Stimulated activated CD4-positive, alpha-beta T cell treated with anti-CD3 and anti-CD28 coated beads, Interleukin-15, amount 100 ng/mL, for 24 hours (primary cell): ENCODE results near the gene ODC1.
"Not testable (repeated sequence)": the region's sequence is repeated elsewhere in the genome, so short reads cannot be mapped to it uniquely, and the experiment has no call there.

Source experiments
- DNase-seq: peaks from one replicate; pipeline ENCODE4 v3.0.0-alpha.2; 2020

The ODC1 gene

DNA sequence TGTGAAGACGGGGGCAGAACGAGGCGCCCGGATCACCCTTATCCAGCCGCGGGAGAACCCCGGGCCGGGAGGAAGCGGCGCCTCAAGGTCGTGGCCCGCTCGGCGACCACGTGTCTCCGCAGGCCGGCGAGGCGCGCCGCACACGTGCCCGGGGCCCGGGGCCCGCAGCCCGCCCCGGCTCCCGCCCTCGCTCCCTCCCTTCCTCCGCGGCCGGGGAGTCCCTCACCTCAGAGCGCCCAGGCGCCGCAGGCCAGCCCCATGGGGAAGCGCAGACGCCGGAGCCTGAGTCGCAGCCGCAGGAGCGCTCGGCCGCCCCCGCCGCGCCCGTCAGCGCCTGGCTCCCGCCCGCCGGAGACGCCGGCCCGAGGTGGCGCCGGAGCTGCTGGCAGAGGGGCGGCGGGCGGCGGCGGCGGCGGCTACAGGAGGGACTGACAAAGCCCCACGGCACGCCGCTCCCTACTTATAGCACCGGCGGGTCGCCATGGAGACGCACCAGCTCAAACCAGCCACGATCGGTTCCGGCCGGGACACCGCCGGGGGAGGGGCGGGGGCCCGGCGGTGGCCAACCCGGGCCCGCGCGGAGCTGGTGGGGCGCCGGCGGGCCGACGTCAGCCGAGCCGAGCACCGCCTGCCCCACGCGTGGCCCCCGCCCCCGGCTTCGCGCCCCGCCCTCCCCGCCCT is at the start of gene ODC1:
TSS of gene ODC1 (minus strand) at position 433 of the 681 bp plus-strand sequence. CDS start 3,295 bp downstream, outside the sequence.
- peak; percentile 99 for DNase-seq

DNA sequence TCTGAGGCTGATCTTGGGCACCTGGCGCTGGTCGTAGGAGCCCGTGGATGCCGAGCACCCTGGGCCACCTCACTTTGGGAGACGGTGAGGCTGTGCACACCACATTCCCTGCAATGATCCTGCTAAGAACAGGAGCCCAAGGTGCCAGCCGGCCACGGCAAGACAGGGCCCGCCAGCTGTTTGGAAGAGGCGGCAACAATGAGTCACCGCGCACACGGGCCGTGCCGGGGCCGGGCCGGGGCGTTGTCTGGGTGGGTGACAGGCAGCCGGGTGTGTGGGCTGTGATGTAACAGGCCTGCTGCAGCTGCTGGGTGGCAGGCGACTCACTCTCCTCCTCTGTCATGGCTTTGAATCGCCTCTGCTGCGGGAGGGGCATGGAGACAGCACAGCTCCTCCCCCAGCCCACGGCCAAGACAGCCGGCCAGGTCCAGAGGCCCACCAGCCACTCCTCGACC is 49.7 kb upstream of the ODC1 start:
- peak; percentile 71 for DNase-seq

DNA sequence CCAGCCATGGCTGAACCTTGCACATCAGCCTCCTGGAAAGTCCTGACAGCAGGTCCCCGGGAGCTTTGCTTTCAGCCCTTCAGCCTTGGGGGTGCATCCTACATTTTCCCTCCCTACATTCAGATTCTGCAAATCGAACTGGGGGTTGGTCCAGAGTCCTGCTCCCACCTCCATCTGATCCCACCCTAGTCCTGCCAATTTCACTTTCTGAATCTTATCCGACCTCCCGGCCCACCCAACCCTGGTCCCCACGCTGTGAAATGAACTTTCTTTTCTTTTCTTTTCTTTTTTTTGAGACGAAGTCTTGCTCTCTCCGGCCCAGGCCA is 47.8 kb upstream of the ODC1 start:
- DNase-seq = no peak

DNA sequence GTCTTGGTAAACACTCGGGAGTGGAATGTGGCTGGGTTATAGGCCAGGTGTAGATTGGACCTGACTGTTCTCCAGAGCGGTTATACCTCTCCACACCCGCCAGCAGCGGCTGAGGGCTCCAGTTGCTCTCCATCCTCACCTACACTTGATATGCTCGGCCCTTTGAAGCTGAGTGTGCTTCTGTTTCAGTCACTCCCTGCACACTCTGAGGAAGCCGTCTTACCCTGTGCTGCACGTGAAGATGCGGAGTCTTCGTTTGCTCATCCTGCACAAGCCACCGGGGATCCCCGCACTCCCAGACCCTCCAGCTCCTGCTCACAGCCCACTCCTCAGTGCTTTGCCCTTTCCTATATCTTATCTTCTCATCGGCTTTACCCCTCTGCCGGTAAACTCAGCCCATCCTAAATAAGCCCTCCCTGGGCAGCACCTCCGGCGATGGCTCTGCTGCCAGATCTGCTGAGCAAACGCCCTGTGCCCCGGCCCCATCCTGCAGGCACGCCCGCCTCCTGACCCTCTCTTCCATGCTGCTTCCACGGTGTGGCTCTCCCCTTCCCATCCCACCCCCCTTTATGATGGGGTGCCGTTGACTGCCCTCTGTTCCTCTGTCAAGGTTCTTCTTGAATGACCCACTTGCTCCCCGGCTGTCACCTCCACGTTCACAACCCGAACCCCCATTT is 47.3 kb upstream of the ODC1 start:
- no peak for DNase-seq

DNA sequence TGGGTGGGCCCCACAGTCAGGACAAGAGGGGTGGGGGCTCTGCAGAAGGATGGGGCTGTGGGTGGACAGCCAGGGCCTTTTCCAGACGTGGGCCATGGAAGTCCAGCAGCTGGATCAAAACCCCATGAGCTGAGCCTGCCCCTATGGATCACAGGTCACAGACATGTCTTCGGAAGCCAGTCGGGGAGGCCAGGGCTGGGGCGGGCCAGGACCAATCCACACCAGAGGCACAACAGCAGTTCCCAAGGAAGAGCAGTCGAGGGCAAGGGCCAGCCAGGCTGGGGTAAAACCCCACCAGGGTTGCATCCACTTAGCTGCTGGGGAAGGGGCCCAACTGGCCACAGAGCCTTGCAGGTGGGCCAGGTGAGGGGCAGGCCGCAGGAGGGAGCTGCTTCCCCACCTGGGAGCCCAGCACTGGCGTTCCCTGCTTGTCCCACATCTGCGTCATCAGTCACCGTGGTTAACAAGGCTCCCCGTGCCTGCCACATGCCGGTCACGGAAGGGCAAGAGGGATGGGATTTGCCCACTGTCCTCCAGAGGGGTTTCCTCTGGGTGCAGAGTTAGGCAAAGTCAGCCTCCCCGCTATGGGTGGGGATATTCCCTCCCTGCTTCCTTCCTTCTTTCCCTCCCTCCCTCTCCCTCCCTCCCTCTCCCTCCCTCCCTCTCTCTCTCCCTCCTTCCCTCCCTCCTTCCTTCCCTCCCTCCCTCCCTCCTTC is 46.4 kb upstream of the ODC1 start:
- DNase-seq = no peak

DNA sequence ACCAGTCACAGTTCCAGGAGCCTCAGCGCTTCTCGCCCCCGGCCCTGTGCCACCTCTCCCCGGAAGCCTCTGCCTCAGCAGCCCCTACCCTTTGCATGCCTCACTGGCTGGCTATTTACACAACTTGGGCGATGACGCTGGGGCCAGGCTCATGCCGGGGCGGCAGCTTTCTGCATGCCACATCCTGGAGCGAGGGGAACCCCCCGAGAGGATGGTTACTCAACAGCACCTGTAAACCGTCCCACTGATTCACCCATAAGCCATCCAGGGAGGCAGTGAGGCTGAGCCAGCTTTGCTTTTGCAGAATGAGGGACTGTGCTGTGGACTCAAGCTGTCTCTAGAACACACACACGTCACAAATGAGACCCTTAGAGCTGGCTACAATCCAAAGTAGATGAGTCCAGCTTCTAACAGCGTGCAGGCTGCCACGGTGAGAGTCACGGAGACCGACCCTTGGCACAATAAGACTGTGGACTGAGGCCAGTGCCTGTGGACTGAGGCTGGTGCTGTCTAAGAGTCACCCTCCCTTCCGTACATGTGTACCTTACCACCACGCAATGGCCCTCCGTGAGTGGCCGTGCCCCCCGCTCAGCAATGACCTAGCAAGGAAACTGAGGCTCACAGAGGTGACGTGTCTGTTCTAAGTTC is 45.6 kb upstream of the ODC1 start:
- DNase-seq = peak; percentile 87

DNA sequence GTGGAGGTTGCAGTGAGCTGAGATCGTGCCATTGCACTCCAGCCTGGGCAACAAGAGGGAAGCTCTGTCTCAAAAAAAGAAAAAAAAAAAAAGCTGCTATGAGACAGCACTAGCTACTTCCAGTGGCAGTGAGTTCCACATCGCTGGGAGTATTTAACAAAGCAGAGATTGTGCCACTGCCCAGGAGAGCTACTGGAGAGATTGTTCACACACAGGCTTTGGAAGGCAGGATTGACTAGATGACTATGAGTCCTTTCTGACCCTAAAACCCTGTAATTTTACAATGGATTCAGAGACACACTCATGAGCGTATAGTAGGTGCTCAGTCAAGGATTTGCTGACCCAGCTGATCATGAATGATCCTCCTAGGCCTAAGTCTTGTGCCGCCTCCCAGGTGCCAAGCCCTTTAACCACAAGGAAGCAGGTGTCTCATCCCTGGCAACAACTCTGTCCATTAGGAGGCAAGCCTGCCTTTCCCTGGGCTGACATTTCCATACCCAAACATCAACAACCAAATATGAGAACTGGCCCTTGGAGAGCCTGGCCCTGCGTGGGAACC is 45.0 kb upstream of the ODC1 start:
- no peak for DNase-seq

DNA sequence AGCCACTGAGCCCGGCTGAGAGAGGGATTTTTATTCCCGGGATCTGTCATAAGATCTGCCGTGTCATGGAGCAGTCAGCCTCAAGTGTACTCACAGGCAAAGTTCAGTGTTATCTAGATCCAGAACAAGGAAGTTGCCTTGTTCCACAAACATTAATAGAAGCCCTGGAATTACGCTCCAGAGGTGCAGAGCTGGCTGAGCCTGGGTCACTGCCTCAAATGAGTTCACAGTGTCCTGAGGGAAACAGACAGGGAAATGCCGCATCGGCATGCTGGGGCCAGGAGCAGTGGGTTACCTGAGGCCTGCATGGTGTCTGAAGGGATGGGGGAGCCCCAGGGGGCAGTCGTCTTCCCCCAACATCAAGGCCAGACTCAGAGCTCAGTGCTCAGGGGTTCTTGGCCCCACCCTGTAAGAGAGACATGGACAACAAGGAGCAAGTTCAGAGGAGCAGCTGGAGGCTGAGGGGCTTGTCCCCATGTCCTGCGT is 42.7 kb upstream of the ODC1 start:
- DNase-seq = no peak

DNA sequence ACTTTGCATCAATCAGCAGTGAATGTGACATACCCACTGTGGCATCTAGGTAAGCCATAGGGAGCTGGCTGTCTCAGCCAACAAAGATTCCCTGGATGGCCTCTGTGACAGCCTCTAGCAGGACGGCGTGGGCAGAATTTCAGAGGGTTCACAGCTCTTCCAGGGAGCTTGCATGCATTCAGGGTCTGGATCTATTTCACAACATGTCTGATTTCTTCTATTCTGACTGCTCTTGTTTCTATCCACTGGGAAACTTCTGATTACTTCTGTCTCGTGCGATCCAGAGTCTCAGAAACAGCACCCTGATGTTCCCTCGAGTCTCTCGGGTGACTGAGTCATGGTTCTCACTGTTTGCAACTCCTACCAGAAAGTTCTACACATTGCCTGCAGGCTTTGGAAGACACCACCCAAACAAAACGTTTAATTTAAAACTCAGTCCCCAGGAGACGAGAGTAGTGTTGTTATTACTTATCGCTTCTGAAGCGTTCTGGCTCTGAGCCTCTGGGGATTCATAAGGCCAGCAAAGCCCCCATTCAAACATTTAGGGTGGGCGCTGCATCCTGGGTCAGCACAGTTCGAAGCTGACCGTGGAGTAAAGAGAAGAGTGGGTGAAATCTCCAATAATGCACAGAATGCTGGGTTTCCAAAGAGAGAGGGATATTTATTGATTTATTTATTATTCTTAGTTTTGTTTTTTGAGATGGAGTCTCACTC is 41.9 kb upstream of the ODC1 start:
- DNase-seq = no peak

DNA sequence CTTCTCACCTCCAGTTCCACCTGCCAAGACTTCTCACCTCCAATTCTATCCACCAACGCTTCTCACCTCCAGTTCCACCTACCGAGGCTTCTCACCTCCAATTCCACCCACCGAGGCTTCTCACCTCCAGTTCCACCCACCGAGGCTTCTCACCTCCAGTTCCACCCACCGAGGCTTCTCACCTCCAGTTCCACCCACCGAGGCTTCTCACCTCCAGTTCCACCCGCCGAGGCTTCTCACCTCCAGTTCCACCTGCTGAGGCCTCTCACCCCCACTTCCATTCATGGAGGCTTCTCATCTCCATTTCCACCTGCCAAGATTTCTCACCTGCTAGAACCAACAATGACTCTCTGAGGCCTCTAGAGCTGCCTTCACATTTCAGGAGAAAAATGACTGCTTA is 40.0 kb upstream of the ODC1 start:
- not testable (repeated sequence) for DNase-seq

DNA sequence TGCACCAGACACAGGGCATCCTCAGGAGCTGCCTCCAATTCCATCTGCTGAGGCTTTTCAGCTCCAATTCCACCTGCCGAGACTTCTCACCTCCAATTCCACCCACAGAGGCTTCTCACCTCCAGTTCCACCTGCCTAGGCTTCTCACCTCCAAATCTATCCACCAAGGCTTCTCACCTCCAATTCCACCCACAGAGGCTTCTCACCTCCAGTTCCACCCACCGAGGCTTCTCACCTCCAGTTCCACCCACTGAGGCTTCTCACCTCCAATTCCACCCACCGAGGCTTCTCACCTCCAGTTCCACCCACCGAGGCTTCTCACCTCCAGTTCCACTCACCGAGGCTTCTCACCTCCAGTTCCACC is 39.6 kb upstream of the ODC1 start:
- not testable (repeated sequence) for DNase-seq

DNA sequence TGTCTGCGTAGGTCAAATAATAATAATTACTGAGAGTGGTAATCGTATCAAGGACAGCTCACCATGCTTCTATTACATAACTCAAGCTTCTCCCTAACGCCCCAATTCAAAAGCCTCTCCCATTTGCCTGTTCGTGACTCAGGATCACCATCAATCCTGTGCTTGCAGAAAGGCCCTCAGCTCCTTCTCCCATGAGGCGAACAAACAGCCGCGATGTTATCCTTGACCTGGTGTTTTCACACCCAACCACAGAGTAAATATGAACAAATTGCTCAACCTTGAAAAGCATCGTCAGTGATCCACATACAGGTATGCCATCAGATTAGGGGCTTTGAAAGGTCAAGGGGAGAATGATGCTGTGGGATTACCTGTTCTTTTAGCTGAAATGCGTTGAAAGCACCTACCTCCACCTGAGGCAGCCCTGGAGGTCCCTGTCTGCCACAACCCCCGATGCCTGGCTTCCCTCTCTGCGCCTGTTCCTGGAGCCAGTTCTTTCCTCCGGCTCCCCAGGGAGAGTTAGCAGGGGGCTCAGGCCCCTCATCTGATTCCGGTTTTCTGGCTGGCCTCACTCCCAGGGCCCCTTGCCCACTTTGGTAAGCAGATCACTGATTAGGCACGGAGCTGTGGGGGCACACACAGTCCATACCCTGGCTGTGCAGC is 39.1 kb upstream of the ODC1 start:
- DNase-seq = no peak

DNA sequence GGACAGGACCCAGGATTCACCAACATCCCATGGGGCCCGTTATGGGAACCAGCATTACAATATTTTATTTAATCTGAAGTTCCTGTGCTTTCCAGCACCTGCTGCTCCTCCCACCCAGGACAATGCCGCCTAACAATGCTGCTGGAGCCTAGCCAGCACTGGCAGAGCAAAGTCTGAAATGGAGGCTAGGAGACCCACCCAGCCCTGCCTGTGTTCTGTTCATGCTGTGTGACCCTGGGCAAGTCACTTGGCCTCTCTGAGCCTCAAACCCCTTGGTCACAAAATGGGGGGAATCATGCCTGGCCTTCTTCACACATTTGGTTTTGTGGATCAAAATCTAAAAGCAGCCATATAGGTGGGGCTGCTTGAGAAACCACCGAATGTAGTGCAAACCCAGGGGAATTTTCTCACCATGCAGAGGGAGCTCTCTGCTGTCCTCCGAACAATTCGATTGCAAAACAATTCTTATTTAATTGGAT is 38.5 kb upstream of the ODC1 start:
- no peak for DNase-seq

DNA sequence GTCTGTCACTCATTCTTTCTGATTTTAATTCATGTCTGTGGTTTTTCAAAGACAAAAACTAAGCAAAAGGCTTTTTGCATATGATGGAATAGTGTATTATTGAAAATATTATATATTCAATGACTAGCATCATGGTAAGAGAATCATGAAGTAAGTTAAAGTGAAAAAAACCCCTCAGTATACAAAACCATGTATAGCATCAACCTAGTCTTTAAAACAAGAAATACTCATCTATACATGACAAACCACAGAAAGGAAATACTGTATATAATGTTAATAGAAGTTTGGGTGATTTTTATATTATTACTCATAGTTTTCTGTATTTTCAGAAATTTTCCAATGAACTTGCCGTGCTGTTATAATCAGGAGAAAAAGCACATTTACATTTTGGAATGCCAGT is 38.0 kb upstream of the ODC1 start:
- no peak for DNase-seq

DNA sequence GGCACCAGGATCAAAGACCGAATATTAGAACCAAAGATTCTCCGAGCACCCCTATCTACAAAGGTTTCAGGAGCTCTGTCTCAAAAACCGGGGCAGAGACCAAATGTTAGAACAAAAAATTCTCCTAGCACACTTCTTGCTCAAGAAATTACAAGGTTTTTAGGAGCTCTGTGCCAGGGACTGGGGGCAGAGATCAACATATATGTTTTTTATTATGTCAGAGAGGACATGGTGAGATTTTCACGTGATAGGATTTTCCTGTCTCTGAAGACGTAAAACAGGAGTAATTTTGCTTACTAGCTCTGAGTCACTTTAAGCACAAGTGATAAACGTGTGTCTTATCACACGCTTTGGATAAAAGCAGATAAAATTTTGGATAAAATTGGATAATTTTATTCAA is 34.8 kb upstream of the ODC1 start:
- no peak for DNase-seq

DNA sequence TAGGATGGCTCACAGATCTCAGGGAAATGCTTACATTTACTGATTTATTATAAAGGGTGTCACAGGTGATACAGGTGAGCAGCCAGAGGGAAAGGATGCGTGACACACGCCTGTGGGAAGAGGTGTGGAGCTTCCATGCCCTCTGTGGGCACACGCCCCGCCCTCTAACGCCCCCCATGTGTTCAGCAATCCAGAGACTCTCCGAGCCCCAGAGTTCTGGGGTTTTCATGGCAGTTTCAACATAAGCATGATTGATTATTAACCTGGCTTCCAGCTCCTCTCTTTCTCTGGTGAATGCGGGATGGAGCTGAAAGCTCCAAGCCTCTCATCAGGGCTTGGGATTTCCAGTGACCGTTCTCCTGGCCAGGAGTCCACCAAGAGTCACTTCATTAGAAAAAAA is 34.3 kb upstream of the ODC1 start:
- no peak for DNase-seq

DNA sequence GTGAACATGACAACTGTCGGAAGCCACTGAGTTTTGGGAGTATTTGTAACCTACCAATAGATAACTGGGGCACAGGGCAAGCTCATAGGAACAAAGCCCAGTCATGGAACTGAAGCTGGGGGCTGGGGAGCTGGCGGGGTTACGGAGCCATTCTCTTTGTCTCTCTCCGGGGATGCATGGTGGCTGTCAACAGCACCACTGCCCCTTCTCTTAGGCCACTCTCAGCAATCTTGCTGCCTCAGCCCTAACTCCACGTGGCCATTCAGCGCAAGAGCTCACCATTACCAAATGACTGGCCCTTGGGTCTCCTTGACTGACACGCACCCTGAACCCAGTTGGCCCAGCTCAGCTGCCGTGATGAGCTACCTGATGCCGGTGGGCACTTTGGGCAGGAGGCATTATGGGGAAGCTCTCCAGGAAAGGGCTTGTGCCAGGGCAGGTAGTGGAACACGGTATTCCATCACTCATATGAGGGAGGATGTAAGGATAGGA is 33.6 kb upstream of the ODC1 start:
- DNase-seq = no peak

DNA sequence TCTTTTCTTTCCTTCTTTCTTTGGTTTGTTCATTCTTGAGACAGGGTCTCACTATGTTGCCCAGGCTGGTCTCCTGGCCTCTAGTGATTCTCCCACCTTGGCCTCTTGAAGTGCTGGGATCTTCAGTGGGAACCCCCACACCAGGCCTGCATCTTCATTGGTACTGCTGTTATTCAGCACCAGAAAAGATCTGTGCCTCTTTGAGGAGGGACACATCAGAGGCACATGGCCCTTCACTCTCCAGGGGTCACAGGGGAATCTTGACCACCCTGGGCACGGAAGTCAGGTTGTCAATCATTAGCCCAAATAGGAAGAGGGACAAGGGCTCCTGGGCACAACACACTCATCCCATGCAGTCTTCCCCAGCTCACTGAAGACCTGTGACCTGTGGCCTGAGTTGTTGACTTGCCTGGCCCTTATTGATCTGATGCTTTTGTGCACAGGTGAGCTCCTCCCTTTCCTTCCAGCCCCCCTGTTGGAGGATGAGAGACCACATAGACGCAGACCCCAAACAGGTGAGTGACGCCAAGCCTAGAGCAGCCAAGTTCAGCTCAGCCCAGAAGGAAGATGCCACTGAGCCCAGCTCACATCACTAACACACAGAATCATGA is 33.0 kb upstream of the ODC1 start:
- no peak for DNase-seq

DNA sequence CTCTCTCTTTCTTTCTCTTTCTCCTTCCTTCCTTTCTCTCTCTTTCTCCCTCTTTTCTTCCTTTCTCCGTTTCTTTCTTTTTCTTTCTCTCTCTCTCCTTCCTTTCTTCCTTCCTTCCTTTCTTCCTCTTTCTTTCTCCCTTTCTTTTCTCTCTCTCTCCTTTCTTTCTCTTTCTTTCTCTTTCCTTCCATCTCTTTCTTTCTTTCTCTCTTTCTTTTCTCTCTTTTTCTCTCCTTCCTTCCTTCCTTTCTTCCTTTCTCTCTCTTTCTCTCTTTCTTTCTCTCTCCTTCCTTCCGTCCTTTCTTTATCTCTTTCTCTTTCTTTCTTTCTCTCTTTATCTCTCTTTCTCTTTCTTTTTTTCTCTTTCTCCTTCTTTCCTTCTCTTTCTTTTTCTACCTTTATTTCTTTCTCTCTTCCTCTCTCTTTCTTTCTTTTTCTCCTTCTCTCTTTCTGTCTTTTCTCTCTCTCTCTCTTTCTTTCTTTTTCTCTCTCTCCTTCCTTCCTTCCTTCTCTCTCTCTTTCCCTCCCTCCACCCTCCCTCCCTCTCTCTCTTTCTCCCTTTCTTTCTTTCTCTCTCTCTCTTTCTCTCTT is 32.3 kb upstream of the ODC1 start:
- DNase-seq = no peak

DNA sequence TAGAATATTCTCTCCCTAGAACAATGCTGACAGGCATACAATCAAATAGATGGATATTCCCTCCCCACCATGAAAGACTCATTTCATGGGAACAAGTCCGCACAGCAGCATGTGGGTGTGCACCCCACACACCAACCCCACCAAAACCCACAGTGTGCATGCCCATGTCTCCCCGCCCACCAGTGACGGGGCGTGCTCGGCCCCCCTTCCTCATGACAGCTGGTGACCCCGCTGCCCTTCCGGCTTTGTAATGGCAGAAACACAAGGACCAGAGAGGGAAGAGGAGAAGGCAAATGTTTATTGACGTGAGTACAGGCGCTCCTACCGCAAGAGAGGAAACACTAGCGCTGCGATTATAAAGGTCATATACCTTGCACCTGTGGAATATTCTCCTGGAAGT is 30.8 kb upstream of the ODC1 start:
- no peak for DNase-seq

DNA sequence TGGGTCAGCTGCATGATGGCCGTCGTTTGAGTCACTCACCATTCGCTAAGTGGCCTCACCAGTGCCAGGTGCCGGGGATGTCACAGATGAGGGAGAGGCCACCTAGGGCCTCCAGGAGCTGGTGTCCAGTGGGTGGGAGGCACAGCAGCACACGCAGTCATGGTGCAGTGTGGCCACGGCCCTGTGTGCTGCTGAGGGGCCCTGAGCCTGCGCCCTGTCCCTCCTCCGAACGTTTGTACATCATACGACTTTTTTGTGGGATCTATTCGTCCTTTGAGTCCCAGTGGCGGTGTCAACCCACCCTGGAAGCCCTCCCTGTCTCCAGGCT is 30.1 kb upstream of the ODC1 start:
- no peak for DNase-seq
